Adrenal gland (tissue), 12 donors: ENCODE measurements around the gene TJP3. TPM values are rescaled to one million over a fixed set of nuclear protein-coding genes. Genes with fewer than 3 reads are reported as not detected.

Experiments used
- DNase-seq, 7 donors: peaks; one replicate each; pipeline ENCODE4 v3.0.0-alpha.2; 2019 to 2020
- H3K27ac ChIP-seq, 5 donors: fragments of 200-600 bp; sonication (generic) in 4 of 5; 1 replicate in 3 of 5; 2 replicates in 2 of 5; pipeline versions ENCODE4 v1.5.1 to v1.8.0; 2016 to 2020; ENCODE audit warnings: mild to moderate bottlenecking in 1 of 5
- H3K27me3 ChIP-seq: fragments of 200-600 bp; 2 replicates; pipeline ENCODE4 v1.8.0; 2021
- H3K36me3 ChIP-seq, 2 donors: fragments of 200-600 bp; replicated peaks in 1 of 2; 1 replicate in 1 of 2; 2 replicates in 1 of 2; pipeline versions ENCODE4 v1.5.1 to v1.8.0; 2018 to 2022
- H3K4me1 ChIP-seq, 2 donors: fragments of 200-600 bp; replicated peaks in 1 of 2; 1 replicate in 1 of 2; 2 replicates in 1 of 2; pipeline versions ENCODE4 v1.5.1 to v1.8.0; 2018 to 2021
- H3K4me3 ChIP-seq, 4 donors: fragments of 200-600 bp; sonication (generic) in 3 of 4; one replicate each; pipeline ENCODE4 v1.5.1; 2016 to 2018
- H3K9me3 ChIP-seq, 3 donors: fragments of 200-600 bp; sonication (generic) in 1 of 3; replicated peaks in 1 of 3; 1 replicate in 2 of 3; 2 replicates in 1 of 3; pipeline versions ENCODE4 v1.5.1 to v1.8.0; 2016 to 2021
- CTCF ChIP-seq, 6 experiments: fragments of 450-650 bp in 4 of 6; fragments of 200-600 bp in 2 of 6; sonication (generic) in 1 of 6; IDR thresholded peaks; 1 replicate in 5 of 6; 2 replicates in 1 of 6; pipeline versions ENCODE4 v1.5.1 to v1.8.0; 2016 to 2021; ENCODE audit warnings: antibody characterized with exemption in 6 of 6, mild to moderate bottlenecking in 2 of 6, moderate library complexity in 1 of 6
- POLR2A ChIP-seq, 2 donors: fragments of 450-650 bp; IDR thresholded peaks; one replicate each; pipeline ENCODE4 v1.6.1; 2017; ENCODE audit warnings: antibody characterized with exemption in 2 of 2, mild to moderate bottlenecking in 2 of 2, moderate library complexity in 1 of 2
- WGBS, 4 donors: extraction: QIAGEN DNeasy Blood & Tissue Kit in 2 of 4; methylation state at CpG; one replicate each; pipeline versions ENCODE4 v1.1.5 to v1.1.7; 2013 to 2017; 5-methylcytosine and 5-hydroxymethylcytosine counted together
- intact Hi-C, 2 donors: fragments of 100-400 bp; cut with DNase I; formaldehyde crosslinking; loops; one replicate each; pipeline versions ENCODE4 v1.14.1 to v1.15.0; 2022 to 2023
- polyA plus RNA-seq, 3 donors: library from polyadenylated mRNA; stranded (reverse); fragments of 200-250 nt in 2 of 3; fragments of 350-450 nt in 1 of 3; fragmentation: Illumina TruSeq in 1 of 3; extraction: RNeasy Lipid Tissue Mini Kit (QIAGEN cat#74804) in 1 of 3; gene quantifications; one replicate each; pipeline ENCODE4 v1.2.3, GENCODE V29; 2013 to 2014
- total RNA-seq, 9 donors: library from RNA; depleted of rRNA in 4 of 9; stranded (reverse); fragments of >200 nt in 4 of 9; fragments of 120-200 nt in 1 of 9; fragmentation: NEBNext Ultra II Directional in 1 of 9; extraction: Animal tissue kit (Norgen Biotek cat#: 25700) in 1 of 9; gene quantifications; one replicate each; pipeline versions ENCODE4 v1.1.0 to v1.2.4, GENCODE V29; 2013 to 2023
- donor health status: healthy with polysubstance abuse.
- donor health status: Bipolar disorder and iron deficiency.
- donor health status: DM: yes; HTN: yes; CAD: no.
- donor health status: DM: no; HTN: no; CAD: no.
- donor health status: DM: no; HTN: no; CAD: no.
- donor health status: DM: yes; HTN: yes; CAD: no.

TJP3 gene
- total and polyA plus RNA-seq, 12 donors = 0.07 to 2.5 (median 0.24) TPM; not detected in 6

GRCh38 chr19:3767050-3767449 is 58.9 kb downstream of the TJP3 start:
- Histone ChIP-seq H3K27me3 (no peaks in the 10 kb centered on the region), H3K27ac (no peak overlapping the region), H3K4me3 (no peak overlapping the region), H3K9me3 (no peaks in the 10 kb centered on the region), H3K4me1 (peaks cover 7 to 11% of the 10 kb centered on the region in 2 donors), H3K36me3 (peaks cover 0 to 29% of the 10 kb centered on the region in 2 donors)
- 91 to 96% (median 93%) methylated on average over 16 to 23 of the region's 23 CpGs for WGBS, 4 donors
- TF ChIP-seq CTCF (IDR thresholded peaks at IDR 0.05) (no peak), POLR2A (IDR thresholded peaks at IDR 0.05) (no peak)
- intact Hi-C loops = no loop called here
- DNase-seq = no peak

GRCh38 chr19:3768015-3768747 is 60.0 kb downstream of the TJP3 start:
- Histone ChIP-seq H3K36me3 (peaks cover 0 to 29% of the 10 kb centered on the region in 2 donors), H3K4me1 (peaks cover 5 to 6% of the 10 kb centered on the region in 2 donors), H3K4me3 (no peak overlapping the region), H3K27ac (no peak overlapping the region), H3K9me3 (no peaks in the 10 kb centered on the region), H3K27me3 (no peaks in the 10 kb centered on the region)
- WGBS, 4 donors = 68 to 94% (median 88%) methylated on average over 7 to 25 of the region's 25 CpGs
- TF ChIP-seq CTCF (IDR thresholded peaks at IDR 0.05) (no peak), POLR2A (IDR thresholded peaks at IDR 0.05) (no peak)
- intact Hi-C loops = no loop called here
- DNase-seq = no peak

- TF ChIP-seq CTCF (IDR thresholded peaks at IDR 0.05) = no peak
- no peak for TF ChIP-seq POLR2A (IDR thresholded peaks at IDR 0.05)
- H3K4me3 ChIP-seq = no peak overlapping the region
- peaks cover 0 to under 1% of the 10 kb centered on the region in 2 donors for H3K4me1 ChIP-seq
- no peak overlapping the region for H3K27ac ChIP-seq
- no peaks in the 10 kb centered on the region for H3K27me3 ChIP-seq
- no peaks in the 10 kb centered on the region for H3K9me3 ChIP-seq
- WGBS, 4 donors = 89 to 95% (median 91%) methylated on average over 7 of the region's 7 CpGs
- DNase-seq = no peak
- peaks cover 0 to 29% of the 10 kb centered on the region in 2 donors for H3K36me3 ChIP-seq
- intact Hi-C loops = no loop called here
Observed at GRCh38 chr19:3768748-3769099, 60.5 kb downstream of the TJP3 start.

GRCh38 chr19:3769494-3769893 is 61.3 kb downstream of the TJP3 start:
- Histone ChIP-seq H3K4me1 (no peaks in the 10 kb centered on the region), H3K27ac (no peak overlapping the region), H3K4me3 (no peak overlapping the region), H3K36me3 (peaks cover 0 to 29% of the 10 kb centered on the region in 2 donors), H3K27me3 (no peaks in the 10 kb centered on the region), H3K9me3 (no peaks in the 10 kb centered on the region)
- TF ChIP-seq CTCF (IDR thresholded peaks at IDR 0.05) (no peak), POLR2A (IDR thresholded peaks at IDR 0.05) (no peak)
- no peak for DNase-seq
- 84 to 100% (median 93%) methylated on average over 2 to 17 of the region's 17 CpGs for WGBS, 4 donors
- intact Hi-C loops = no loop called here
